Fibroblast of lung (primary cell): Measurements from ENCODE around the gene APOD. TPM values are rescaled to one million over a fixed set of nuclear protein-coding genes. Genes with fewer than 3 reads are reported as not detected.

ENCODE experiments used
- DNase-seq, 2 donors: peaks; one replicate each; pipeline versions ENCODE4 v3.0.0 to v3.0.0-alpha.2; 2010; ENCODE audit warnings: low read depth in 2 of 2
- H2AFZ ChIP-seq: 2 replicates; pipeline ENCODE4 v1.5.1; 2012; ENCODE audit warnings: low read length, control low read depth, inconsistent platforms
- H3K27ac ChIP-seq: 2 replicates; pipeline ENCODE4 v1.5.1; 2011; ENCODE audit warnings: low read length, control low read depth; ENCODE audit not compliant: insufficient read depth
- H3K27me3 ChIP-seq: 2 replicates; pipeline ENCODE4 v1.5.1; 2011; ENCODE audit warnings: mild to moderate bottlenecking, low read length; ENCODE audit not compliant: control insufficient read depth, insufficient read depth
- H3K36me3 ChIP-seq: 2 replicates; pipeline ENCODE4 v1.5.1; 2011; ENCODE audit warnings: low read length; ENCODE audit not compliant: control insufficient read depth, insufficient read depth
- H3K4me1 ChIP-seq: 2 replicates; pipeline ENCODE4 v1.5.1; 2011; ENCODE audit warnings: low read length; ENCODE audit not compliant: control insufficient read depth, insufficient read depth; ENCODE audit errors: extremely low read depth
- H3K4me2 ChIP-seq: 2 replicates; pipeline ENCODE4 v1.5.1; 2011; ENCODE audit warnings: low read length, control low read depth; ENCODE audit not compliant: insufficient read depth; ENCODE audit errors: extremely low read depth
- H3K4me3 ChIP-seq, 4 experiments: fragments of 200-600 bp in 1 of 4; sonication (generic) in 1 of 4; replicated peaks in 1 of 4; 2 replicates each; pipeline ENCODE4 v1.5.1; 2011 to 2016; ENCODE audit warnings: low read length in 4 of 4, low read depth in 3 of 4, mild to moderate bottlenecking in 3 of 4, control low read depth in 2 of 4, inconsistent platforms in 1 of 4, mixed read lengths in 1 of 4; ENCODE audit not compliant: insufficient read depth in 1 of 4; ENCODE audit errors: control extremely low read depth in 1 of 4
- H3K79me2 ChIP-seq: 2 replicates; pipeline ENCODE4 v1.5.1; 2012; ENCODE audit warnings: mild to moderate bottlenecking, low read length, inconsistent platforms; ENCODE audit not compliant: control insufficient read depth, insufficient read depth
- H3K9ac ChIP-seq: 2 replicates; pipeline ENCODE4 v1.5.1; 2011; ENCODE audit warnings: mild to moderate bottlenecking, low read length, control low read depth; ENCODE audit not compliant: insufficient read depth
- H3K9me3 ChIP-seq: 2 replicates; pipeline ENCODE4 v1.5.1; 2012; ENCODE audit warnings: low read depth, low read length; ENCODE audit not compliant: control insufficient read depth, insufficient read depth
- H4K20me1 ChIP-seq: 2 replicates; pipeline ENCODE4 v1.5.1; 2011; ENCODE audit warnings: low read length; ENCODE audit not compliant: control insufficient read depth, insufficient read depth; ENCODE audit errors: extremely low read depth
- EZH2 ChIP-seq: IDR thresholded peaks from 2 replicates; pipeline ENCODE4 v1.5.1; 2012; ENCODE audit warnings: low read length, control low read depth, mild to moderate bottlenecking; ENCODE audit errors: missing control alignments
- polyA plus RNA-seq, 2 donors: library from polyadenylated mRNA; depleted of rRNA in 1 of 2; stranded (reverse) in 1 of 2; unstranded in 1 of 2; fragments of >200 nt; gene quantifications; 2 replicates each; pipeline ENCODE4 v1.2.1, GENCODE V29; 2011 to 2012; ENCODE audit warnings: missing spikeins in 1 of 2
- total RNA-seq: library from RNA; depleted of rRNA; stranded (reverse); fragments of >200 nt; gene quantifications from 2 replicates; pipeline ENCODE4 v1.2.1, GENCODE V29; 2014
- TF ChIP-seq, protein P1 (sequence below), 2 donors: IDR thresholded peaks in 1 of 2; conservative IDR thresholded peaks in 1 of 2; 1 replicate in 1 of 2; 2 replicates in 1 of 2; pipeline ENCODE4 v1.5.1; 2011 to 2012; ENCODE audit warnings: low read length in 2 of 2, control low read depth in 1 of 2, inconsistent platforms in 1 of 2, low read depth in 1 of 2, mild to moderate bottlenecking in 1 of 2

Gene APOD
- total and polyA plus RNA-seq, 2 donors (not counting 1 experiment from before 2014, with no cell fraction given) = 1.9 to 3.6 TPM

GRCh38 chr3:195556390-195556789, 27.4 kb downstream of the APOD start:
- Histone ChIP-seq H3K79me2 (no peaks in the 10 kb centered on the region), H4K20me1 (no peaks in the 10 kb centered on the region), H3K36me3 (no peaks in the 10 kb centered on the region), H3K9me3 (no peaks in the 10 kb centered on the region), H3K9ac (no peak overlapping the region), H2AFZ (no peak overlapping the region), H3K4me2 (no peak overlapping the region), H3K27ac (no peak overlapping the region), H3K27me3 (peaks cover 3% of the 10 kb centered on the region), H3K4me3 (no peak overlapping the region), H3K4me1 (no peaks in the 10 kb centered on the region)
- TF ChIP-seq EZH2 = no peak
- TF ChIP-seq, protein P1, sequence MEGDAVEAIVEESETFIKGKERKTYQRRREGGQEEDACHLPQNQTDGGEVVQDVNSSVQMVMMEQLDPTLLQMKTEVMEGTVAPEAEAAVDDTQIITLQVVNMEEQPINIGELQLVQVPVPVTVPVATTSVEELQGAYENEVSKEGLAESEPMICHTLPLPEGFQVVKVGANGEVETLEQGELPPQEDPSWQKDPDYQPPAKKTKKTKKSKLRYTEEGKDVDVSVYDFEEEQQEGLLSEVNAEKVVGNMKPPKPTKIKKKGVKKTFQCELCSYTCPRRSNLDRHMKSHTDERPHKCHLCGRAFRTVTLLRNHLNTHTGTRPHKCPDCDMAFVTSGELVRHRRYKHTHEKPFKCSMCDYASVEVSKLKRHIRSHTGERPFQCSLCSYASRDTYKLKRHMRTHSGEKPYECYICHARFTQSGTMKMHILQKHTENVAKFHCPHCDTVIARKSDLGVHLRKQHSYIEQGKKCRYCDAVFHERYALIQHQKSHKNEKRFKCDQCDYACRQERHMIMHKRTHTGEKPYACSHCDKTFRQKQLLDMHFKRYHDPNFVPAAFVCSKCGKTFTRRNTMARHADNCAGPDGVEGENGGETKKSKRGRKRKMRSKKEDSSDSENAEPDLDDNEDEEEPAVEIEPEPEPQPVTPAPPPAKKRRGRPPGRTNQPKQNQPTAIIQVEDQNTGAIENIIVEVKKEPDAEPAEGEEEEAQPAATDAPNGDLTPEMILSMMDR (conservative IDR thresholded peaks at IDR 0.05 in 1 of 2, IDR thresholded peaks at IDR 0.05 in 1 of 2; ENCODE audit: low read depth in 1 of 2, low read length in 2 of 2) = peak in 1 of 2 donors; percentile 34
- DNase-seq = no peak

GRCh38 chr3:195555110-195555509, 28.6 kb downstream of the APOD start:
- no peak overlapping the region for H3K27ac ChIP-seq
- no peak for DNase-seq
- no peaks in the 10 kb centered on the region for H3K9me3 ChIP-seq
- H3K9ac ChIP-seq = no peak overlapping the region
- H3K4me1 ChIP-seq = no peaks in the 10 kb centered on the region
- H3K4me2 ChIP-seq = no peak overlapping the region
- no peaks in the 10 kb centered on the region for H3K36me3 ChIP-seq
- no peaks in the 10 kb centered on the region for H3K79me2 ChIP-seq
- no peak overlapping the region for H2AFZ ChIP-seq
- no peaks in the 10 kb centered on the region for H4K20me1 ChIP-seq
- TF ChIP-seq EZH2 = no peak
- TF ChIP-seq, protein P1 (conservative IDR thresholded peaks at IDR 0.05 in 1 of 2, IDR thresholded peaks at IDR 0.05 in 1 of 2; ENCODE audit: low read depth in 1 of 2, low read length in 2 of 2) = no peak
- peaks cover 3% of the 10 kb centered on the region for H3K27me3 ChIP-seq
- H3K4me3 ChIP-seq = no peak overlapping the region

GRCh38 chr3:195554458-195554857, 29.3 kb downstream of the APOD start:
- H3K9me3 ChIP-seq = no peaks in the 10 kb centered on the region
- no peaks in the 10 kb centered on the region for H3K36me3 ChIP-seq
- no peak for DNase-seq
- no peak overlapping the region for H3K9ac ChIP-seq
- H2AFZ ChIP-seq = no peak overlapping the region
- TF ChIP-seq EZH2 = no peak
- TF ChIP-seq, protein P1 (conservative IDR thresholded peaks at IDR 0.05 in 1 of 2, IDR thresholded peaks at IDR 0.05 in 1 of 2; ENCODE audit: low read depth in 1 of 2, low read length in 2 of 2) = no peak
- H3K4me3 ChIP-seq = no peak overlapping the region
- no peaks in the 10 kb centered on the region for H3K79me2 ChIP-seq
- H3K4me2 ChIP-seq = no peak overlapping the region
- H4K20me1 ChIP-seq = no peaks in the 10 kb centered on the region
- no peaks in the 10 kb centered on the region for H3K4me1 ChIP-seq
- H3K27me3 ChIP-seq = peaks cover 5% of the 10 kb centered on the region
- H3K27ac ChIP-seq = no peak overlapping the region
